ENCODE data around the gene PTPRN2.

DNA sequence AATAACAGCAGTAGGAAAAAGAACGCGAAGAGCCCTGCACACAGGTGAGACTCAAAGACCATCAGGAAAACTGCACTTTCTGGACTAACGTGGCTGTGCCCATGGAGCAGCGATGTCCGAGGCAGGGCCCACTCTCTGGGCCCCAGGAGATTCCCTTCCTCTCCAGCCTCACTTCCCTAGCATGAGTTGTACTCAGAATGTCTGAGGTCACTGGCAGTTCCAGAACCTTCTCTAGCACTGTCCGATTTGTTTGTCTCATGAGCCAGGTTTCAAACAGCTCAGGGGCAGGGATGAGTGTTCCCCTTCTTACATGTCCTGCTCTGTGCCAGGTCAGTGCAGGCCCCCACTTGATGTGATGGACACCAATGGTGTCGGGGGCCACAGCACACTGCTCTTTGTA is 484.2 kb downstream of the PTPRN2 start:
- TF ChIP-seq POLR2A (IDR thresholded peaks at IDR 0.05) (no peak), POLR2AphosphoS5 (IDR thresholded peaks at IDR 0.05) (no peak), EP300 (IDR thresholded peaks at IDR 0.05) (no peak)
- TF ChIP-seq, protein P1, sequence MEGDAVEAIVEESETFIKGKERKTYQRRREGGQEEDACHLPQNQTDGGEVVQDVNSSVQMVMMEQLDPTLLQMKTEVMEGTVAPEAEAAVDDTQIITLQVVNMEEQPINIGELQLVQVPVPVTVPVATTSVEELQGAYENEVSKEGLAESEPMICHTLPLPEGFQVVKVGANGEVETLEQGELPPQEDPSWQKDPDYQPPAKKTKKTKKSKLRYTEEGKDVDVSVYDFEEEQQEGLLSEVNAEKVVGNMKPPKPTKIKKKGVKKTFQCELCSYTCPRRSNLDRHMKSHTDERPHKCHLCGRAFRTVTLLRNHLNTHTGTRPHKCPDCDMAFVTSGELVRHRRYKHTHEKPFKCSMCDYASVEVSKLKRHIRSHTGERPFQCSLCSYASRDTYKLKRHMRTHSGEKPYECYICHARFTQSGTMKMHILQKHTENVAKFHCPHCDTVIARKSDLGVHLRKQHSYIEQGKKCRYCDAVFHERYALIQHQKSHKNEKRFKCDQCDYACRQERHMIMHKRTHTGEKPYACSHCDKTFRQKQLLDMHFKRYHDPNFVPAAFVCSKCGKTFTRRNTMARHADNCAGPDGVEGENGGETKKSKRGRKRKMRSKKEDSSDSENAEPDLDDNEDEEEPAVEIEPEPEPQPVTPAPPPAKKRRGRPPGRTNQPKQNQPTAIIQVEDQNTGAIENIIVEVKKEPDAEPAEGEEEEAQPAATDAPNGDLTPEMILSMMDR (IDR thresholded peaks at IDR 0.05) = no peak

Measured in sigmoid colon (tissue), 4 donors.